HCT116 (cell line): ENCODE data around the gene AGAP1. TPM values are rescaled to one million over a fixed set of nuclear protein-coding genes. Genes with fewer than 3 reads are reported as not detected.

ENCODE experiments used
- ATAC-seq: fragments of 200-7000 bp; cut with Tn5 transposase; 2 replicates; pipeline ENCODE4 v1.9.1; 2020; ENCODE audit warnings: mild to moderate bottlenecking, moderate library complexity
- BruUV-seq: library from RNA; stranded (reverse); fragments of 400-500 nt; replicated peaks from 2 replicates; lab custom pipeline; 2021; lab: Mats Ljungman, UMichigan
- CTCF ChIA-PET: fragments of 300-600 bp; sonication (Branson Sonifier 250); formaldehyde crosslinking; loops from one replicate; lab custom pipeline; 2021; ENCODE audit warnings: antibody characterized with exemption; lab: Charles Lee
- POLR2A ChIA-PET: fragments of 300-600, 350-600 bp; sonication (Branson Sonifier 250); formaldehyde crosslinking; loops from one replicate; lab custom pipeline; 2021; ENCODE audit warnings: antibody characterized with exemption; lab: Charles Lee
- RAD21 ChIA-PET, 2 experiments: fragments of 300-600 bp; sonication (Branson Sonifier 250); formaldehyde crosslinking; loops; one replicate each; lab custom pipeline; 2023; ENCODE audit warnings: low total read pairs in 2 of 2; ENCODE audit not compliant: uncharacterized antibody in 2 of 2, unreplicated experiment in 2 of 2, low non-redundant PET in 1 of 2; lab: Charles Lee
- DNase-seq: peaks from one replicate; pipeline ENCODE4 v3.0.0-alpha.2; 2010; ENCODE audit warnings: low read depth, low spot score
- H2AFZ ChIP-seq: fragments of 200-600 bp; shearing (Covaris generic), sonication (generic); 2 replicates; pipeline ENCODE4 v1.6.1; 2017; ENCODE audit warnings: low read depth, mixed run types, mixed read lengths, antibody characterized with exemption, low read length; ENCODE audit not compliant: poor library complexity, severe bottlenecking
- H3K27ac ChIP-seq: 2 replicates; pipeline ENCODE4 v1.5.1; 2012; ENCODE audit warnings: low read depth, low read length
- H3K27me3 ChIP-seq: fragments of 200-600 bp; sonication (generic); 2 replicates; pipeline ENCODE4 v1.6.1; 2016; ENCODE audit warnings: mixed run types, low read length, mixed read lengths; ENCODE audit not compliant: insufficient read depth
- H3K36me3 ChIP-seq, 2 experiments: fragments of 200-500 bp in 1 of 2; fragments of 200-600 bp in 1 of 2; sonication (Bioruptor generic) in 1 of 2; sonication (generic) in 1 of 2; 2 replicates each; pipeline versions ENCODE4 v1.5.1 to v1.6.1; 2014 to 2016; ENCODE audit warnings: low read length in 2 of 2, inconsistent platforms in 1 of 2, mixed read lengths in 1 of 2, mixed run types in 1 of 2; ENCODE audit not compliant: insufficient read depth in 2 of 2, control insufficient read depth in 1 of 2
- H3K4me1 ChIP-seq, 2 experiments: fragments of 200-600 bp in 1 of 2; sonication (generic) in 1 of 2; 2 replicates each; pipeline versions ENCODE4 v1.5.1 to v1.6.1; 2012 to 2017; ENCODE audit warnings: low read length in 2 of 2, inconsistent platforms in 1 of 2, mild to moderate bottlenecking in 1 of 2, mixed read lengths in 1 of 2, mixed run types in 1 of 2, moderate library complexity in 1 of 2; ENCODE audit not compliant: insufficient read depth in 2 of 2, control insufficient read depth in 1 of 2
- H3K4me2 ChIP-seq: fragments of 200-600 bp; sonication (generic); 2 replicates; pipeline ENCODE4 v1.6.1; 2017; ENCODE audit warnings: mixed run types, low read length, mixed read lengths
- H3K4me3 ChIP-seq, 2 experiments: fragments of 200-600 bp in 1 of 2; sonication (generic) in 1 of 2; replicated peaks in 1 of 2; 2 replicates each; pipeline ENCODE4 v1.5.1; 2011 to 2016; ENCODE audit warnings: low read length in 2 of 2, control low read depth in 1 of 2, low read depth in 1 of 2, mild to moderate bottlenecking in 1 of 2, mixed read lengths in 1 of 2, mixed run types in 1 of 2
- H3K79me2 ChIP-seq: fragments of 200-600 bp; sonication (generic); 2 replicates; pipeline ENCODE4 v1.6.1; 2017; ENCODE audit warnings: mild to moderate bottlenecking, mixed run types, low read length, moderate library complexity, mixed read lengths; ENCODE audit not compliant: insufficient read depth
- H3K9ac ChIP-seq: fragments of 200-600 bp; sonication (generic); 2 replicates; pipeline ENCODE4 v1.6.1; 2016; ENCODE audit warnings: low read length, mixed read lengths
- H3K9me2 ChIP-seq: fragments of 200-600 bp; sonication (generic), shearing (Covaris generic); 2 replicates; pipeline ENCODE4 v1.6.1; 2017; ENCODE audit warnings: mixed run types, mild to moderate bottlenecking, moderate library complexity; ENCODE audit not compliant: insufficient read depth
- H3K9me3 ChIP-seq, 2 experiments: fragments of 200-500 bp in 1 of 2; fragments of 200-600 bp in 1 of 2; sonication (Bioruptor generic) in 1 of 2; sonication (generic) in 1 of 2; 2 replicates each; pipeline ENCODE4 v1.6.1; 2014 to 2017; ENCODE audit warnings: low read length in 2 of 2, mixed read lengths in 2 of 2, inconsistent platforms in 1 of 2, low read depth in 1 of 2, mild to moderate bottlenecking in 1 of 2, mixed run types in 1 of 2, moderate library complexity in 1 of 2; ENCODE audit not compliant: control insufficient read depth in 1 of 2, insufficient read depth in 1 of 2
- H4K20me1 ChIP-seq: fragments of 200-600 bp; sonication (generic), shearing (Covaris generic); 2 replicates; pipeline ENCODE4 v1.6.1; 2017; ENCODE audit warnings: mixed run types, mild to moderate bottlenecking, moderate library complexity; ENCODE audit not compliant: insufficient read depth
- ATF3 ChIP-seq: IDR thresholded peaks from 2 replicates; pipeline ENCODE4 v1.6.1; 2012
- CBX3 ChIP-seq: IDR thresholded peaks from 2 replicates; pipeline ENCODE4 v1.6.1; 2012; ENCODE audit warnings: low read depth
- CTCF ChIP-seq, 3 experiments: fragments of 200-600 bp in 1 of 3; sonication (generic) in 1 of 3; IDR thresholded peaks in 2 of 3; conservative IDR thresholded peaks in 1 of 3; 2 replicates each; pipeline ENCODE4 v1.5.1; 2012 to 2017; ENCODE audit warnings: low read depth in 2 of 3, low read length in 2 of 3, antibody characterized with exemption in 1 of 3, borderline replicate concordance in 1 of 3, control low read depth in 1 of 3, mild to moderate bottlenecking in 1 of 3, mixed read lengths in 1 of 3, mixed run types in 1 of 3, moderate library complexity in 1 of 3; ENCODE audit not compliant: insufficient read depth in 1 of 3
- EGR1 ChIP-seq: IDR thresholded peaks from 2 replicates; pipeline ENCODE4 v1.6.1; 2012; ENCODE audit warnings: low read depth
- ELF1 ChIP-seq: IDR thresholded peaks from 2 replicates; pipeline ENCODE4 v1.6.1; 2012; ENCODE audit warnings: low read depth, borderline replicate concordance
- EZH2 ChIP-seq: fragments of 200-600 bp; sonication (generic); IDR thresholded peaks from 2 replicates; pipeline ENCODE4 v1.6.1; 2017; ENCODE audit warnings: antibody characterized with exemption, mixed run types
- JUND ChIP-seq: IDR thresholded peaks from 2 replicates; pipeline ENCODE4 v1.6.1; 2012
- POLR2AphosphoS5 ChIP-seq: IDR thresholded peaks from 2 replicates; pipeline ENCODE4 v1.6.1; 2011; ENCODE audit warnings: mild to moderate bottlenecking, low read depth, low read length, moderate library complexity
- RAD21 ChIP-seq: IDR thresholded peaks from 2 replicates; pipeline ENCODE4 v1.6.1; 2012; ENCODE audit warnings: low read depth, mild to moderate bottlenecking
- REST ChIP-seq: IDR thresholded peaks from 2 replicates; pipeline ENCODE4 v1.6.1; 2012; ENCODE audit warnings: low read depth
- SIN3A ChIP-seq: IDR thresholded peaks from 2 replicates; pipeline ENCODE4 v1.6.1; 2012; ENCODE audit warnings: low read depth
- SP1 ChIP-seq: IDR thresholded peaks from 2 replicates; pipeline ENCODE4 v1.6.1; 2012; ENCODE audit warnings: low read depth
- YY1 ChIP-seq: IDR thresholded peaks from 2 replicates; pipeline ENCODE4 v1.6.1; 2011; ENCODE audit warnings: low read length, low read depth, moderate library complexity, mild to moderate bottlenecking; ENCODE audit not compliant: insufficient replicate concordance; ENCODE audit errors: extremely low read depth
- ZFX ChIP-seq: fragments of 450-650 bp; IDR thresholded peaks from 2 replicates; pipeline ENCODE4 v1.6.1; 2017
- intact Hi-C: fragments of 100-400 bp; cut with micrococcal nuclease; formaldehyde crosslinking; loops from 2 replicates; pipeline ENCODE4 v1.10.0; 2022
- total RNA-seq: library from RNA; stranded (reverse); gene quantifications from one replicate; pipeline ENCODE4 v1.2.1, GENCODE V29; 2021; ENCODE audit not compliant: unreplicated experiment
- TF ChIP-seq, protein P1 (sequence below): IDR thresholded peaks from 2 replicates; pipeline ENCODE4 v1.6.1; 2011; ENCODE audit warnings: mild to moderate bottlenecking, low read length, moderate library complexity; ENCODE audit not compliant: insufficient replicate concordance; ENCODE audit errors: extremely low read depth

AGAP1 gene
- total RNA-seq, 1 experiment from 2014 or later = 43.8 TPM

DNA sequence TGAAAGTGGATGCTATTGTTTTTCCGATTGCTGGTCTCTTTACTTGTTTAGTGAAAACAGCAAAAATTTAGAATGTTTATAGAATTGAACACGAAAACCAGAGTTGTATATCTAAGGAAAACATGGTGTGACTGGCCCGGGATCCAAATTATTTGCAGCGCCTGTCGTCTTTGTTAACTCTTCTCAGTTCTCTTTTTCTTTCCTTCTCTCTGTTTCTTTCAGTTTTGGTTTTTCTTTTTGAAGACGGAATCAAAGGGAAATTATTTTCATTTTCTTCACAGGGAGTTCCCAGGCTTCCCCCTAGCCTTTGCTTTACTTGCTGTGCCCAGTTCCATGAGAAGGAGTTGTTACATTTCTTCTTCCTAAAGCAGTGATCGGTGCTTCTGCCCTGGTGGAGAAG, 76.0 kb downstream of the AGAP1 start:
- no peak overlapping the region for H3K9ac ChIP-seq
- H3K9me3 ChIP-seq = peaks cover 0 to 10% of the 10 kb centered on the region in 2 experiments; a peak in 1 of 4 replicates
- ATAC-seq = no peak; the same call in 1 of the 2 replicates
- H4K20me1 ChIP-seq = peaks cover 8% of the 10 kb centered on the region; the same call in 1 of the 2 replicates
- no peak overlapping the region for H2AFZ ChIP-seq
- ChIA-PET CTCF (no interaction called here), POLR2A (no interaction called here)
- no peak overlapping the region for H3K27ac ChIP-seq
- H3K4me3 ChIP-seq = no peak overlapping the region
- intact Hi-C loops = no loop called here
- TF ChIP-seq CBX3 (no peak), SIN3A (no peak), SP1 (no peak), CTCF (IDR thresholded peaks at IDR 0.05 in 2 of 3, conservative IDR thresholded peaks at IDR 0.05 in 1 of 3; ENCODE audit: borderline replicate concordance in 1 of 3, insufficient read depth in 1 of 3, low read depth in 2 of 3, low read length in 2 of 3) (no peak), ATF3 (no peak), EGR1 (no peak), ZFX (no peak), ELF1 (no peak), REST (no peak), EZH2 (no peak), RAD21 (no peak), YY1 (no peak), POLR2AphosphoS5 (no peak), JUND (no peak)
- TF ChIP-seq, protein P1, sequence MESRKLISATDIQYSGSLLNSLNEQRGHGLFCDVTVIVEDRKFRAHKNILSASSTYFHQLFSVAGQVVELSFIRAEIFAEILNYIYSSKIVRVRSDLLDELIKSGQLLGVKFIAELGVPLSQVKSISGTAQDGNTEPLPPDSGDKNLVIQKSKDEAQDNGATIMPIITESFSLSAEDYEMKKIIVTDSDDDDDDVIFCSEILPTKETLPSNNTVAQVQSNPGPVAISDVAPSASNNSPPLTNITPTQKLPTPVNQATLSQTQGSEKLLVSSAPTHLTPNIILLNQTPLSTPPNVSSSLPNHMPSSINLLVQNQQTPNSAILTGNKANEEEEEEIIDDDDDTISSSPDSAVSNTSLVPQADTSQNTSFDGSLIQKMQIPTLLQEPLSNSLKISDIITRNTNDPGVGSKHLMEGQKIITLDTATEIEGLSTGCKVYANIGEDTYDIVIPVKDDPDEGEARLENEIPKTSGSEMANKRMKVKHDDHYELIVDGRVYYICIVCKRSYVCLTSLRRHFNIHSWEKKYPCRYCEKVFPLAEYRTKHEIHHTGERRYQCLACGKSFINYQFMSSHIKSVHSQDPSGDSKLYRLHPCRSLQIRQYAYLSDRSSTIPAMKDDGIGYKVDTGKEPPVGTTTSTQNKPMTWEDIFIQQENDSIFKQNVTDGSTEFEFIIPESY = no peak
- TF ChIP-seq, all 23 proteins: peak for 0
- H3K79me2 ChIP-seq = peaks cover 89% of the 10 kb centered on the region
- RAD21 ChIA-PET = no interaction called here
- no peak for DNase-seq
- peaks cover 10 to 12% of the 10 kb centered on the region in 2 experiments; a peak in 3 of 4 replicates for H3K4me1 ChIP-seq
- H3K4me2 ChIP-seq = peak overlapping the region; percentile 20
- H3K36me3 ChIP-seq = peaks cover 0 to 10% of the 10 kb centered on the region in 2 experiments; a peak in 1 of 4 replicates
- H3K9me2 ChIP-seq = no peaks in the 10 kb centered on the region
- no TSS peak for BruUV-seq
- H3K27me3 ChIP-seq = no peaks in the 10 kb centered on the region
